ENCODE measurements around the gene ARID4B.

The ARID4B gene

GRCh38 chr1:235236128-235236527, 91.9 kb downstream of the ARID4B start:
- no peak for DNase-seq (ENCODE audit: low read depth)
- TF ChIP-seq CTCF (IDR thresholded peaks at IDR 0.05; ENCODE audit: control insufficient read depth, insufficient read depth, low read depth, low read length, missing control alignments): no peak
- H3K4me3 ChIP-seq (ENCODE audit: control insufficient read depth, low read depth, low read length): no peak overlapping the region

- no peak for TF ChIP-seq CTCF (IDR thresholded peaks at IDR 0.05; ENCODE audit: control insufficient read depth, insufficient read depth, low read depth, low read length, missing control alignments)
- no peak overlapping the region for H3K4me3 ChIP-seq (ENCODE audit: control insufficient read depth, low read depth, low read length)
- no peak for DNase-seq (ENCODE audit: low read depth)
Measured at GRCh38 chr1:235229868-235230267, 98.1 kb downstream of the ARID4B start.

GRCh38 chr1:235227414-235227813, 100.6 kb downstream of the ARID4B start:
- DNase-seq (ENCODE audit: low read depth): no peak
- no peak for TF ChIP-seq CTCF (IDR thresholded peaks at IDR 0.05; ENCODE audit: control insufficient read depth, insufficient read depth, low read depth, low read length, missing control alignments)

GRCh38 chr1:235226933-235227332, 101.0 kb downstream of the ARID4B start:
- DNase-seq (ENCODE audit: low read depth): no peak
- TF ChIP-seq CTCF (IDR thresholded peaks at IDR 0.05; ENCODE audit: control insufficient read depth, insufficient read depth, low read depth, low read length, missing control alignments): no peak
- H3K4me3 ChIP-seq (ENCODE audit: control insufficient read depth, low read depth, low read length): no peak overlapping the region

More at GRCh38 chr1:235227414-235227813, 100.6 kb downstream of the ARID4B start:
- no peak overlapping the region for H3K4me3 ChIP-seq (ENCODE audit: control insufficient read depth, low read depth, low read length)

- no peak overlapping the region for H3K4me3 ChIP-seq (ENCODE audit: control insufficient read depth, low read depth, low read length)
- no peak for TF ChIP-seq CTCF (IDR thresholded peaks at IDR 0.05; ENCODE audit: control insufficient read depth, insufficient read depth, low read depth, low read length, missing control alignments)
- DNase-seq (ENCODE audit: low read depth): no peak
Measured at GRCh38 chr1:235225299-235225698, 102.7 kb downstream of the ARID4B start.

- no peak for DNase-seq (ENCODE audit: low read depth)
- no peak for TF ChIP-seq CTCF (IDR thresholded peaks at IDR 0.05; ENCODE audit: control insufficient read depth, insufficient read depth, low read depth, low read length, missing control alignments)
- no peak overlapping the region for H3K4me3 ChIP-seq (ENCODE audit: control insufficient read depth, low read depth, low read length)
Measured at GRCh38 chr1:235221653-235222375, 106.2 kb downstream of the ARID4B start.
